GM12875 (cell line): Measurements from ENCODE around the gene SYTL2.

ENCODE experiments used
- H3K4me3 ChIP-seq: one replicate; pipeline ENCODE4 v1.5.1; 2011; ENCODE audit warnings: low read depth, low read length, control low read depth
- CTCF ChIP-seq: IDR thresholded peaks from 2 replicates; pipeline ENCODE4 v1.5.1; 2011; ENCODE audit warnings: low read depth, mild to moderate bottlenecking, control low read depth, inconsistent platforms, low read length, moderate library complexity, borderline replicate concordance; ENCODE audit not compliant: insufficient read depth

The SYTL2 gene

GRCh38 chr11:85745626-85746025 lies 65.3 kb downstream of the SYTL2 start:
- H3K4me3 ChIP-seq: no peak overlapping the region
- TF ChIP-seq CTCF: no peak

GRCh38 chr11:85742873-85743275 lies 68.1 kb downstream of the SYTL2 start:
- no peak overlapping the region for H3K4me3 ChIP-seq
- TF ChIP-seq CTCF: no peak

- TF ChIP-seq CTCF: no peak
- no peak overlapping the region for H3K4me3 ChIP-seq
These were observed 68.6 kb downstream of the SYTL2 start for GRCh38 chr11:85742348-85742747.

- no peak for TF ChIP-seq CTCF
- no peak overlapping the region for H3K4me3 ChIP-seq
These were observed 70.2 kb downstream of the SYTL2 start for GRCh38 chr11:85740481-85741400.

- TF ChIP-seq CTCF: no peak
- H3K4me3 ChIP-seq: no peak overlapping the region
These were observed 73.2 kb downstream of the SYTL2 start for GRCh38 chr11:85737738-85738137.

GRCh38 chr11:85735876-85736460 lies 75.0 kb downstream of the SYTL2 start:
- H3K4me3 ChIP-seq: no peak overlapping the region
- TF ChIP-seq CTCF: no peak

- TF ChIP-seq CTCF: no peak
- no peak overlapping the region for H3K4me3 ChIP-seq
These were observed 78.0 kb downstream of the SYTL2 start for GRCh38 chr11:85732965-85733364.
